HG03565 (cell line): ENCODE results near the gene TCFL5.
A peak's percentile ranks its signal among the peaks of the same experiment; 100 is the strongest.
"Not testable (repeated sequence)": the region's sequence is repeated elsewhere in the genome, so short reads cannot be mapped to it uniquely, and the experiment has no call there.

Source experiments
- ATAC-seq: cut with Tn5 transposase; IDR thresholded peaks from one replicate; pipeline ENCODE4 v1.9.1; 2021; ENCODE audit warnings: mild to moderate bottlenecking, moderate library complexity; ENCODE audit not compliant: unreplicated experiment

Gene TCFL5

GRCh38 chr20:62880935-62881661 is 19.5 kb upstream of the TCFL5 start:
- no peak for ATAC-seq

DNA sequence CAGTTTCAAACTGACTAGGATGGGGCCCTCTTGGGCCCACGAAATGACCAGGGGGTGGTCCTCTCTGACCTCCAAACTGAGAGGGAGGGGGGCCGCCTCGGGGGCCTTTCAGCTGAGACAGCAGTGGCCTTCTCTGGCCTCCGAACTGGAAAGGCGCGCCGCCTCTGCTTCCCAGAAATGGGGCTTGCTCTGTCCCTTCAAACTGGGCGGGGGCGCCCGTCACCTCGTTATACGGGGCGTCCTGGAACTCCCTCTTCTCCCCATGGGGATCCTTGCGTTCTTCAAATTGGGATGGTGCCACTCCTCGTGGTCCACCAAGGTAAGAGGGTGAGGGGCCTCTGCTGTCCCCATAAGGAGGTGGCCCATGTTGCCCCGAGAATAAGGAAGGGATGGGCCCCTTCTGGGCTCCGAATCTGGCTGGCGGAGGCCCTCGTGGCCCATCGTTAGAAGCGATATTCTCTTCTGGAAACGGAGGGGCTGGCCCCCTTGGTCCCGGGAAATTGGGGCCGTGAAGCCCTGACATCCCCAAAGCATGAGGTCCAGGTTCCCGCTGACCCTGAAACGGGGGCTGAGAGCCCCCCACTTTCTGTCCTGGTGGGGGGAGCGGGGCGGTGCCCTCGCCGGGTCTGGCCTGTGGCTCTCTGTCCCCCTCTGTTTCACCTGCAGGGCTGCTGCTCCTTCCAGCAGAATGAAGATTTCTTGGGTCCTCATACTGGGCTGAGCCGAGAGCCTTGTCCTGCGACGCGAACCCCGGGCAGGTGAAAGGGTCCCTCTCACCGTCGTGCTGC is 18.7 kb upstream of the TCFL5 start:
- ATAC-seq: no peak

GRCh38 chr20:62879275-62880146 is 17.9 kb upstream of the TCFL5 start:
- ATAC-seq: no peak

- no peak for ATAC-seq
Observed at GRCh38 chr20:62878244-62879038, 16.8 kb upstream of the TCFL5 start.

GRCh38 chr20:62876902-62877816 is 15.5 kb upstream of the TCFL5 start:
- ATAC-seq: no peak

DNA sequence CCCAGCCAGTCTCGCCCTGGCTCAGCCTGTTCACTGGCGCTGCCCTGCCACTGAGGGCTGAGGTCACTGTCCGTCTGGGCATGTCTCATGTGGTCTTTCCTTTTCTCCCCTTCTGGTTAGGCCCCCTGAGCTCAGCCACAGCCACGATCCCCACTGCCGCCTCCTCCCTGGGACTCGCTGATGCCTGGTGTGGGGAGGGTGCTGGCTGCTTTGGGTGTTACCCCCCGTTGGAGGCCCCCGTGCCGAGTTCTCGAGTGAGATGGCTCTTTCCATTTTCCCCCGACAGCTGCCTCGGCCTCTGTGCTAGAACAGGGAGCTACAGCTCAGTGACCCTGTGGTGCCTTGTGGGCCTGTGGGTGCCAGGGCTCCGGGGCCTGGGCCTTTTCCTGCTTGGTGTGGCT is 14.9 kb upstream of the TCFL5 start:
- ATAC-seq: no peak

DNA sequence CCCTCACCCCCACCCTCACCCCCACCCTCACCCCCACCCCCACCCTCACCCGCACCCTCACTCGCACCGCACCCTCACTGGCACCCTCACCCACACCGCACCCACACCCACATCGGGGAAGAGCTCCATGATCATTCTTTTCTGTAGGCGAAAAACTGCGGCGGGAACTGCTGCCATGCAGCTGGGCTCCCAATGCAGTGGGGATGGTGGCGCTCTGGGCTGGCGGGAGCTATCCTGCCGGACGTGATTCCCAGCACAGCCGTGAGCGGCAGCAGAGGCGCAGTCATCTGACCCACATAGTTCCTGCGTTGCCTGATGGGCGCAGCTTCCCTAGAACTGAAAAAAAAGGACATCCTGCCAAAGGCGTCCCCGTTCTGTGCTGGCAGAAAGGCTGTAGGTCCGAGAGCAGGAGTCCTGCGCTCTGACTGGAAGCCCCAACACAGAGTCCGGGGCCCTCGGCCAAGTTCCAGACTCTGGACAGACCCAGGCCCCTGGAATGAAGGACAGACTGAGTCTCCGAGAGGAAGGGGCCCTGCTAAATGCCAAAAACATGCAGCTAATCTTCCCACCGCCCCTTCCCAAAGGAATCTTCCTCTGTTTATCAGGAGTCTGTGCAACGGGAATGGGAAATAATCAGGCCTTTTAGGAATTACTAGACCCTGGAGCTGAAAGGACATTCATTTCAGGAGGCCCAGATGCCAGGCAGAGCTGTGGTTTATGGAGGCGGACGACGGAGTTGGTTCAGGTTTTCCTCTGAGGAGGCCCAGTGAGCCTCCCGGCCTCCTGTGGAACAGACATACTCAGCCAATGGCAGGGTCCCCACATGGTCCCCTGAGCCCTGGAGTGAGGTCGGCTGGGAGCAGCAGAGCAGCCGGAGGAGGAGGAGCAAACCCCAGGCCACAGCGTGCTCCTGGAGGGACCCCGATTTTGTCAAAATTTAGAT is 14.1 kb upstream of the TCFL5 start:
- ATAC-seq: no peak

- ATAC-seq: no peak
Observed at GRCh38 chr20:62874964-62875344, 13.3 kb upstream of the TCFL5 start.

DNA sequence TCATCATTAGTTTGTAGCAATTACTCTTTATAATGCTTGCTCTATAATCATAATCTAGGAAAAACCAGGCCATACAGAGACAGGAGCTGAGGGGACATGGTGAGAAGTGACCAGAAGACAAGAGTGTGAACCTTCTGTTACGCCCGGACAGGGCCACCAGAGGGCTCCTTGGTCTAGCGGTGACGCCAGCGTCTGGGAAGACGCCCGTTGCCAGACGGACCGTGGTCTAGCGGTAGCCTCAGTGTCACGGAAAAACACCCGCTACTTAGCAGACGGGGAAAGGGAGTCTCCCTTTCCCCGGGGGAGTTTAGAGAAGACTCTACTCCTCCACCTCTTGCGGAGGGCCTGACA is 12.0 kb upstream of the TCFL5 start:
- not testable (repeated sequence) for ATAC-seq

DNA sequence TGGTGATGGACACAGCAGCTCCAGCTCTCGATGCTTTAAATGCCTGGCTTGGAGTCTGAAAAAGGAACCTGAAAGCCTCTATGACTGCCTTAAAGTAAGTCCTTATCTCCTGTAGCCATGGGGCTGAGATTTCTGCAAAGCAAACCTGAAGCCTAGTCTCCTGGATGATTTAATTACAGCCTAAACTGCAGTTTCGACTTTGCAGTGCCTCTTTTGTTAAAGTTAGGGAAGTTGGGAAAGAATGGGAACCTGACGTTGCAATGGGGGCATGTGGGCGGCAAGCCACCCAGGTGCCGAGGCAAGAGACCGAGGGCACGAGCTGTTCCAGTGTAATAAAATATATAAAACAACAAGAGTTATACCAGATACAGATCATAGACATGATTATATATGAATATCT is 11.7 kb upstream of the TCFL5 start:
- ATAC-seq: no peak

DNA sequence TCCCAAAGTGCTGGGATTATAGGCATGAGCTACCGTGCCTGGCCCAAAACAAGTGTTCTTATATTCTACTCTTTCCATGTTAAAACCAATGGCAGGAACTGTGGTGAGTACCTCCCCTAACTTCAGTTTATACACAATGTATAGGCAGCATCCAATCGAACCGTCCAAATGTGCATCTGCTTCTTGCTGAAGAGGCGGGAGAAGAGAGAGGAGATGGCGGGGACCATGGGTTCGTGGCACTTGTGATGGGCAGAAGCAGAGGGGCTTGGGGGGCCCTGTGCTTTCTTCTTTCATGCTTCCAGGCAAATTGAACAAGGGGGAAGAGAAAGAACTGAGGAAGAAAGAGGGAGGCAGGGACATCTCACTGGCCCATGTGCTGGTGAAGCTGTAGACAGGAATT is 11.2 kb upstream of the TCFL5 start:
- no peak for ATAC-seq

GRCh38 chr20:62872184-62872847 is 10.7 kb upstream of the TCFL5 start:
- ATAC-seq: no peak

DNA sequence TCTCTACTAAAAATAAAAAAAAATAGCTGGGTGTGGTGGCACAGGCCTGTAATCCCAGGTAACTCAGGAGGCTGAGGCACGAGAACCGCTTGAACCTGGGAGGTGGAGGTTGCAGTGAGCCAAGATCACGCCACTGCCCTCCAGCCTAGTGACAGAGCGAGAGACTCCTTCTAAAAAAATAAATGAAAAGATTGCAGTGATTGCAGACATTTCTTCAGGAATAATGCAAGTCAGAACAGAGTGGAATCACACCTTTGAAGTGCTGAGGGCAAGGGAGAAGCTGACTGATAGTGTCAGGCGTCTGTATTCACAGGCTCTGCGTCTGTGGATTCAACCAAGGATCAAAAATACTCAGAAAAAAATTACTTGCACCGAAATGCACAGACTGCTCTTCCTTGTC is 2.6 kb upstream of the TCFL5 start:
- ATAC-seq: no peak

DNA sequence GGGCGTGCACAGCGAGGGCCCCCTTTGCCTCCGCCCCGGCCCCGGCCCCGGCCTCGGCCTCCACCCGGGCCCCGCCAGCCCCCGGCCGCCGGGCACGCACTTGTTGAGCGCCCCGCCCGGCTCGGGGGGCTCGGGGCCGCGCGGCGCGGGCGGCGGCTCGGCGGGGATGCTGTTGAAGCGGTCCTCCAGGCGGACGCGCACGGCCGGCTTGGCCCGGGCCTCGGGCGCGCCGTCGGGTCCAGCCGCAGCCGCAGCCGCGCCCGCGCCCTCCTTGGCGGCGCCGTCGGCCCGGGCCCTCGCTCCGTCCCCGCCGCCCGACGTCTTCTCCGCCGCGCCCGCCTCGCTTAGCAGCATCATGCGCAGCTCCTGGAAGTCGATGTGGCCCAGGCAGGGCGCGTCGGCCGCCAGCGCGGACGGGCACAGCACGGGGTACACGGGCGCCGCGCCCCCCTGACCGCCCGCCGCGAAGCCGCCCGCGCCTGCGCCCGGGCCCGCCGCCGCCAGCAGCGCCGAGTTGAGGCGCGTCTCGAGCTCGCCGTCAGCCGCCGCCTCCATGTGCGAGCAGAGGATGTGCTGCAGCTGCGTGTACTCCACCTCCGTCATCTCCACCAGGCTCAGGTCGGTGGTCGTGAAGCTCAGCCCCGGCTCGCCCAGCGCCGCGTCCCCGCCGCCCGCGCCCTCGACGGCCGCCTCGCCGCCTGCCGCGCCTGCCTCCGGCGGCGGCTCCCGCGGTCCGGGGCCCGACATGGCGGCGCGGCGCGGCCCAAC is 514 bp downstream of the TCFL5 start:
- peak; percentile 18 for ATAC-seq

GRCh38 chr20:62860391-62860923 is 1.2 kb downstream of the TCFL5 start:
- ATAC-seq: no peak

DNA sequence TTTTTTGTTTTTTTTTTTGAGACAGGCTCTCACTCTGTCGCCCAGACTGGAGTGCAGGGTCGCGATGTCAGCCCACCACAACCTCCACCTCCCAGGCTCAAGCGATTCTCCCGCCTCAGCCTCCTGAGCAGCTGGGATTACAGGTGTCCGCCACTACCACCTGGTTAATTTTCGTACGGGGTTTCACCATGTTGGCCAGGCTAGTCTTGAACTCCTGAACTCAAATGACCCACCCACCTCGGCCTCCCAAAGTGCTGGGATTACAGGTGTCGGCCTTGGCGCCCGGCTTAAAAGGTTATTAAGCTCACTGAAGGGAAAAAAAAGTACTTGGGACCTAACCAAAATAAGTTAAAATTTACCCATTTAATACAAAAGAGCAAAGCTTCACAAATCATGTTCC is 1.9 kb downstream of the TCFL5 start:
- no peak for ATAC-seq
